ENCODE results near the gene GVQW3.

Gene GVQW3

DNA sequence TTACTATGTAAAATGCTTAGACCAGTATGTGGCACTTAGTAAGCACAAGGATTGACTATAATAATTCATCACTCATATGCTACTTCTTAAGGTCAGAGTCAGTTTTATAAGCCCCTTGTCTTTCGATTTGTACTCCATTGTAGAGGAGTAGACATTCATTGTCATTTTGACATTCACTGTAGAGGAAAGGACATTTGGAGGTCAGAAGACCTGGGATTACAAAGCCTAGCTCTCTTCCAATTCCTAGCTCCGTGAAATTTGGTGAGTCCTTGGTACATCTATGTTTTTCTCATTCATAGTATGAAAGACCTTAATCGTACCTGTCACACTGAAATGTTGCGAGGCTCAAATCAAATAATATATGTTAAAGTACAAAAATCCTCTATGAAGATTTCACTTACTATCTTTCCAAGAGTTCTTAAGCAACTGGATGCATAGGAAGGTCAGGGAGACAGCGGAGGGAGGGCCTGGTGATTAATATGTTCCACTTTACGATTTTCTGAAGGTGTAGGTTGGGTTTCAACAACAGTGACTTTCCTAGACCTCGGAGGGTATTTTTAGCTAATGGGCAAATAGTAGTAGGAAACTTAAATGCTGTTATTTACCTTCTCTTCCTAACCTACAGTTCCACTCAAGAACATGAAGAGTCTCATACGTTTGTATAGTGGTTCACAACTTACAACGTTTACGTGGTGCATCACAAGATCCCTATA, 62.3 kb downstream of the GVQW3 start:
- TF ChIP-seq, protein P1, sequence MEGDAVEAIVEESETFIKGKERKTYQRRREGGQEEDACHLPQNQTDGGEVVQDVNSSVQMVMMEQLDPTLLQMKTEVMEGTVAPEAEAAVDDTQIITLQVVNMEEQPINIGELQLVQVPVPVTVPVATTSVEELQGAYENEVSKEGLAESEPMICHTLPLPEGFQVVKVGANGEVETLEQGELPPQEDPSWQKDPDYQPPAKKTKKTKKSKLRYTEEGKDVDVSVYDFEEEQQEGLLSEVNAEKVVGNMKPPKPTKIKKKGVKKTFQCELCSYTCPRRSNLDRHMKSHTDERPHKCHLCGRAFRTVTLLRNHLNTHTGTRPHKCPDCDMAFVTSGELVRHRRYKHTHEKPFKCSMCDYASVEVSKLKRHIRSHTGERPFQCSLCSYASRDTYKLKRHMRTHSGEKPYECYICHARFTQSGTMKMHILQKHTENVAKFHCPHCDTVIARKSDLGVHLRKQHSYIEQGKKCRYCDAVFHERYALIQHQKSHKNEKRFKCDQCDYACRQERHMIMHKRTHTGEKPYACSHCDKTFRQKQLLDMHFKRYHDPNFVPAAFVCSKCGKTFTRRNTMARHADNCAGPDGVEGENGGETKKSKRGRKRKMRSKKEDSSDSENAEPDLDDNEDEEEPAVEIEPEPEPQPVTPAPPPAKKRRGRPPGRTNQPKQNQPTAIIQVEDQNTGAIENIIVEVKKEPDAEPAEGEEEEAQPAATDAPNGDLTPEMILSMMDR (IDR thresholded peaks at IDR 0.05; ENCODE audit: borderline replicate concordance, insufficient read depth, low read depth, low read length), result no peak
- peak overlapping the region; percentile 82 for H3K4me3 ChIP-seq (ENCODE audit: low read depth, low read length)

DNA sequence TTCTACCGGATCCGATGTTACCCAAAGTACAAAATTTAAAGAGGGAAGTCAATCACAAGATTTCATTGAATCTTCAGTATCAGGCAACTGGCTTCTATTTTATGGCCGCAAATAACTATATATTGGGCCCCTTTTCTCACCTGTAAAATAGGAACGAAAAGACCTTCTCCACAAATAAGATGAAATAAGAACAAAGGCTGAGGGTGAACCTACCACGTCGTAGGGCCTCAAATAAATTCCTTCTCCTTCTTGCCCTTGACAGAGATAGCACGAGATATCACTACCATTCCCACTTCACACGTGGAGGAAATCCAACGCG, 62.9 kb downstream of the GVQW3 start:
- TF ChIP-seq, protein P1 (IDR thresholded peaks at IDR 0.05; ENCODE audit: borderline replicate concordance, insufficient read depth, low read depth, low read length), result no peak

DNA sequence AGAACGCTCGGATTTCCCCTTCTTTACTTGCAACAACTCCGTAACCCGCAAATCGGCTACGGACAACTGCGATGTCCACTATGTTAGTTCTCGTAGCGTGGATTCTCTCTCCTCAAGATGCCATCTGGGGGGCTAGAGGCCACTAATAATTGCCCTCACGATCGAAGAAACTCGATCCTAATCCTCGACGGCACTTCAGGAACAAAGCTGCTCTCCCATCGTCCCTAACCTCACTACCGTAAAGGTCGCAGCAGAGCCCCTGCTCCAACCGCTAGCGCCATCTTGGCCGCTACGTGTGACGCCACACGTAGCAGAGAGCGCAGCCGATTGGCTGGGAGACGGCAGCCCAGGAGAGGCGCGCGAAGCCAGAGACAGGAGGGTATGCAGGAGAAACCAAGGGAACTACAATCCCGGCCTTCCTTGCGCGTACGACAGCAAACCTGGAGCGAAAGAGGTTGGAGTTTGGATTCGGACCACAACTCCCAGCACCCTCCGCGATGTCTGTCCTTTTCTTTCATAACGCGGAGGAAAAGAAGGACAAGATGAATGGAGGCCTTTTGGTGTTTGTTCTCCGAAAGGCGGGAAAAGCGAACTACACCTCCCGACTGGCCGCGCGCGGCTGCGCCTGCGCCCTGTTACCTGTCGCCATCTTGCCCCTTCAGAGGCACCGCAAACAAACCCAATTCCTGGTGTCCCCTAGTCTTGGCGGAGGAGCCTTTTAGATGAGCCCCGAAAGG, 63.4 kb downstream of the GVQW3 start, which contains the start of gene EMSY:
Gene EMSY, plus strand, starts transcription at position 635 of the 737 bp plus-strand sequence. CDS start 1,921 bp downstream, outside the sequence.
- peak within 1 kb of the TSS; percentile 82 for H3K4me3 ChIP-seq (ENCODE audit: low read depth, low read length)
- TF ChIP-seq, protein P1 (IDR thresholded peaks at IDR 0.05; ENCODE audit: borderline replicate concordance, insufficient read depth, low read depth, low read length), result no peak

More for the DNA sequence above, 62.9 kb downstream of the GVQW3 start:
- H3K4me3 ChIP-seq (ENCODE audit: low read depth, low read length), result peak overlapping the region; percentile 82

DNA sequence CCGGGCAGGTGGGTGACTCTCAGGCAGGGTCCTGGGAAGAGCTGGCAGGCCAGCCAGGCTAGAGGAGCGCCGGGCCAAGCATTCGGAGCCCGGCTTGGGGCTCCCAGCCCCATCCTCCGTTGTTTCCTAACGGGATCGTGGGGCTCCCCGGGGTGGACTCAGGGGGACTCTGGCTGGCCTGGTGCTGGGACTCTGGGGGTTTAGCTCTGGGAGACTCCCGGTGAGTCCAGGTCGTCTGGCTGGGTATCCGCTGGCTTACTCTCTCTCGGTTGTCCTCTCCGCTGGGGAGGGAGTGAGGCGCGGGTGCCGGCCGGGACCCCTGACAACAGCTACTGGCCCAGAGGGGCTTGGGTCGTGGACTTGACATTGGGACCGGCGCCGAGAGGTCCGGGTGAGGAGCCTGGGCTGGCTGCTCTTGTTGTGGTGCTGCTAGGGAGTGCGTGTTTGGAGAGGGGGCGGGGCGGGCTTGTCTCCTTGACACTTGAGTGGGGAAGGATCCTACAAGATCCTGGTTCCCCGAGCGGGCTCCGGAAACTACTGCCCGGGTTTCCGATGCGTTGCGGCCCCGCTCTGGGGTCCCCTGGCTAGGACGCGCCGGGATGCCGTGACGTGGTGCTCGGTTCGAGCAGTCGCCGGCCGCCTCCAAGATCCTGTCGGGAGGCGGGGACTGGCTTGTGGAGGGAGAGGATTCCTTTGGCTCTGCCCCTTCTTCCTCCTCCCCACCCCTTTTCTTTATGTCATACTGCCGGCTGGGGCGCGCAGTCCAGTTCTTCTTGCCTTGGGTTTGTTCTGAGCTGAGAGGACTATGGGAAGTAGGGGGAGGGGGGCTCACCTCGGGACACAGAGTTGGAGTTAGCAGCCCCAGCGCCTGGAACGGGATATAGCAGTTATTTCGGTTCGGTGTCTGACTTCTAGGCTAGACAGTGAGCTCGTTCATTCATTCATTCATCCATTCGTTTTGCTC, 64.3 kb downstream of the GVQW3 start:
- H3K4me3 ChIP-seq (ENCODE audit: low read depth, low read length), result peak overlapping the region; percentile 82
- TF ChIP-seq, protein P1 (IDR thresholded peaks at IDR 0.05; ENCODE audit: borderline replicate concordance, insufficient read depth, low read depth, low read length), result no peak

DNA sequence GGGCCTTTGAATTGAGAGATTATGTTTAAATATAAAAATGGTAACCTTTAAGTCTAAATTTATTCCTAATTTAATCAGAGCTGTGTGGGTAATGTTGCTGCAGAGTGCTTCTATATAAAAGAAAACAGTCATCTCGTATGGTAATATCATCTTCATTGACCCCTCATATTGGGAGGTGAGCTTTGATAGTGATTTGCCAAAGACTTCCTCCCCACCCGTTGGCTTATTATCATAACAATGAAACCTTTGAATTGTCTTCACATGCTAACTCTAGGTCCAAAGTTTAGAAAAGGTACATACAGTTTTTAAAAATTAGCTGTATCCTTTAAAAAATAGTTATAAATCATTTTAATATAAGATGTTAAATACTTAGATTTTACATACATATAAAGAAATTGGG, 67.4 kb downstream of the GVQW3 start:
- TF ChIP-seq, protein P1 (IDR thresholded peaks at IDR 0.05; ENCODE audit: borderline replicate concordance, insufficient read depth, low read depth, low read length), result no peak
- no peak overlapping the region for H3K4me3 ChIP-seq (ENCODE audit: low read depth, low read length)

DNA sequence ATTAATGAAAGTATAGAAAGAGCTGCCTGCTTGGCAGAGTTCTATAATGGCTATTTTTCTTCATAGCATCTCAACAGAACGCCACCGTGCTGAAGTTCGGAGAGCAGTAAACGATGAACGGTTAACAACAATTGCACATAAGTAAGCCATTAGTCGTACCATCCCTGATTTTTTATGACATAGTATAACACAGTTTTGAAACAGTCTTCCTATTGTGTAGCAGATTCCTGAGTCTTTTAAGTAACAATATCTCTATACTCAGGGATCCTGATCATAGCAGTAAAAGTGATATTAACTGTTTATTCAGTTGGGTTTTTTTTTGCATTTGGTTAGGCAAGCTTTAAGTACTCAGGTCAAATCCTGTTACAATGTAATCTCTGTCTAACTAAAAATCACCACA, 72.1 kb downstream of the GVQW3 start:
- no peak overlapping the region for H3K4me3 ChIP-seq (ENCODE audit: low read depth, low read length)
- TF ChIP-seq, protein P1 (IDR thresholded peaks at IDR 0.05; ENCODE audit: borderline replicate concordance, insufficient read depth, low read depth, low read length), result no peak
